HEK293 (cell line): ENCODE data around the gene GTF2A1.

Experiments
- CTCF ChIA-PET: fragments of 350-600 bp; formaldehyde crosslinking; extraction: SDS; loops from one replicate; lab custom pipeline; 2021; ENCODE audit warnings: antibody characterized with exemption; lab: Yijun Ruan, JAX
- POLR2A ChIA-PET: fragments of 300-600 bp; formaldehyde crosslinking; extraction: SDS; loops from one replicate; lab custom pipeline; 2020; ENCODE audit warnings: antibody characterized with exemption, inconsistent platforms; lab: Yijun Ruan, JAX
- H3K27ac ChIP-seq: fragments of 200-500 bp; sonication (Bioruptor generic); 2 replicates; pipeline ENCODE4 v1.5.1; 2014; ENCODE audit warnings: low read depth, low read length, control low read depth, inconsistent platforms; ENCODE audit errors: extremely low read depth
- H3K36me3 ChIP-seq, 2 experiments: fragments of 200-500 bp in 1 of 2; sonication (Bioruptor generic) in 1 of 2; 1 replicate in 1 of 2; 2 replicates in 1 of 2; pipeline ENCODE4 v1.5.1; 2014 to 2017; ENCODE audit warnings: inconsistent platforms in 2 of 2, low read length in 2 of 2; ENCODE audit not compliant: control insufficient read depth in 2 of 2, insufficient read depth in 1 of 2
- H3K4me1 ChIP-seq: fragments of 200-500 bp; sonication (Bioruptor generic); 2 replicates; pipeline ENCODE4 v1.5.1; 2014; ENCODE audit warnings: mild to moderate bottlenecking, low read length, inconsistent platforms; ENCODE audit not compliant: control insufficient read depth, insufficient read depth
- H3K4me3 ChIP-seq: 2 replicates; pipeline ENCODE4 v1.5.1; 2011; ENCODE audit warnings: low read depth, mild to moderate bottlenecking, control low read depth, low read length, moderate library complexity
- H3K9me3 ChIP-seq: fragments of 200-500 bp; sonication (Bioruptor generic); 2 replicates; pipeline ENCODE4 v1.5.1; 2014; ENCODE audit warnings: low read depth, low read length, inconsistent platforms; ENCODE audit not compliant: control insufficient read depth, insufficient read depth
- BCL11B ChIP-seq: fragments of 450-650 bp; formaldehyde crosslinking; IDR thresholded peaks from 2 replicates; pipeline ENCODE4 v1.5.1; 2016; ENCODE audit warnings: low read depth, missing biosample characterization, missing genetic modification characterization
- GLI2 ChIP-seq: fragments of 450-650 bp; formaldehyde crosslinking; IDR thresholded peaks from 2 replicates; pipeline ENCODE4; 2017; ENCODE audit warnings: missing biosample characterization, missing genetic modification characterization, low read depth, borderline replicate concordance
- GLIS1 ChIP-seq: fragments of 450-650 bp; formaldehyde crosslinking; IDR thresholded peaks from 2 replicates; pipeline ENCODE4 v1.5.1; 2016; ENCODE audit warnings: missing biosample characterization, missing genetic modification characterization
- OSR2 ChIP-seq: fragments of 450-650 bp; formaldehyde crosslinking; IDR thresholded peaks from 2 replicates; pipeline ENCODE4 v1.5.1; 2016; ENCODE audit warnings: missing biosample characterization, missing genetic modification characterization
- REPIN1 ChIP-seq: fragments of 450-650 bp; formaldehyde crosslinking; IDR thresholded peaks from 2 replicates; pipeline ENCODE4 v1.5.1; 2017; ENCODE audit warnings: missing biosample characterization, missing genetic modification characterization, low read depth
- ZFHX2 ChIP-seq: fragments of 450-650 bp; formaldehyde crosslinking; conservative IDR thresholded peaks from 2 replicates; pipeline ENCODE4 v1.5.1; 2016; ENCODE audit warnings: missing biosample characterization, missing genetic modification characterization
- ZFP37 ChIP-seq: fragments of 450-650 bp; formaldehyde crosslinking; IDR thresholded peaks from 2 replicates; pipeline ENCODE4 v1.5.1; 2016; ENCODE audit warnings: missing biosample characterization, missing genetic modification characterization
- ZNF121 ChIP-seq: fragments of 450-650 bp; formaldehyde crosslinking; IDR thresholded peaks from 2 replicates; pipeline ENCODE4 v1.5.1; 2016; ENCODE audit warnings: missing biosample characterization, missing genetic modification characterization
- ZNF16 ChIP-seq: fragments of 450-650 bp; formaldehyde crosslinking; IDR thresholded peaks from 2 replicates; pipeline ENCODE4 v1.5.1; 2016; ENCODE audit warnings: low read depth, missing biosample characterization, missing genetic modification characterization
- ZNF221 ChIP-seq: fragments of 450-650 bp; formaldehyde crosslinking; IDR thresholded peaks from 2 replicates; pipeline ENCODE4 v1.5.1; 2017; ENCODE audit warnings: missing biosample characterization, missing genetic modification characterization, borderline replicate concordance
- ZNF23 ChIP-seq: fragments of 450-650 bp; formaldehyde crosslinking; IDR thresholded peaks from 2 replicates; pipeline ENCODE4 v1.5.1; 2016; ENCODE audit warnings: missing biosample characterization, missing genetic modification characterization, borderline replicate concordance
- ZNF24 ChIP-seq: fragments of 450-650 bp; formaldehyde crosslinking; IDR thresholded peaks from 2 replicates; pipeline ENCODE4 v1.5.1; 2016; ENCODE audit warnings: missing biosample characterization, missing genetic modification characterization
- ZNF366 ChIP-seq: fragments of 450-650 bp; formaldehyde crosslinking; conservative IDR thresholded peaks from 2 replicates; pipeline ENCODE4 v1.5.1; 2016; ENCODE audit warnings: missing biosample characterization, missing genetic modification characterization
- ZNF433 ChIP-seq: fragments of 450-650 bp; formaldehyde crosslinking; IDR thresholded peaks from 2 replicates; pipeline ENCODE4 v1.5.1; 2016; ENCODE audit warnings: missing biosample characterization, missing genetic modification characterization, low read depth
- ZNF501 ChIP-seq: fragments of 450-650 bp; formaldehyde crosslinking; IDR thresholded peaks from 2 replicates; pipeline ENCODE4 v1.5.1; 2016; ENCODE audit warnings: missing biosample characterization, missing genetic modification characterization
- ZNF623 ChIP-seq: fragments of 450-650 bp; formaldehyde crosslinking; IDR thresholded peaks from 2 replicates; pipeline ENCODE4 v1.5.1; 2016; ENCODE audit warnings: missing biosample characterization, missing genetic modification characterization
- ZNF626 ChIP-seq: fragments of 450-650 bp; sonication (Bioruptor Pico); formaldehyde crosslinking; IDR thresholded peaks from 2 replicates; pipeline ENCODE4 v1.5.1; 2018; ENCODE audit warnings: missing biosample characterization, missing genetic modification characterization, inconsistent platforms
- ZNF658 ChIP-seq: fragments of 450-650 bp; formaldehyde crosslinking; IDR thresholded peaks from 2 replicates; pipeline ENCODE4; 2016; ENCODE audit warnings: missing biosample characterization, missing genetic modification characterization
- ZNF701 ChIP-seq: fragments of 450-650 bp; formaldehyde crosslinking; IDR thresholded peaks from 2 replicates; pipeline ENCODE4 v1.5.1; 2016; ENCODE audit warnings: missing biosample characterization, missing genetic modification characterization
- TF ChIP-seq, protein P1 (sequence below): fragments of 450-650 bp; formaldehyde crosslinking; IDR thresholded peaks from 2 replicates; pipeline ENCODE4 v1.5.1; 2017; ENCODE audit warnings: missing biosample characterization, missing genetic modification characterization
- TF ChIP-seq, protein P2 (sequence below): fragments of 450-650 bp; formaldehyde crosslinking; IDR thresholded peaks from 2 replicates; pipeline ENCODE4 v1.5.1; 2016; ENCODE audit warnings: missing biosample characterization, missing genetic modification characterization, borderline replicate concordance
- TF ChIP-seq, protein P3 (sequence below): fragments of 450-650 bp; IDR thresholded peaks from 2 replicates; pipeline ENCODE4 v1.5.1; 2018; ENCODE audit warnings: missing biosample characterization, mild to moderate bottlenecking, missing genetic modification characterization
- TF ChIP-seq, protein P4 (sequence below): fragments of 450-650 bp; formaldehyde crosslinking; IDR thresholded peaks from 2 replicates; pipeline ENCODE4 v1.5.1; 2016; ENCODE audit warnings: missing biosample characterization, missing genetic modification characterization
- TF ChIP-seq, protein P5 (sequence below): fragments of 450-650 bp; formaldehyde crosslinking; IDR thresholded peaks from 2 replicates; pipeline ENCODE4 v1.5.1; 2016; ENCODE audit warnings: missing biosample characterization, missing genetic modification characterization

The GTF2A1 gene

DNA sequence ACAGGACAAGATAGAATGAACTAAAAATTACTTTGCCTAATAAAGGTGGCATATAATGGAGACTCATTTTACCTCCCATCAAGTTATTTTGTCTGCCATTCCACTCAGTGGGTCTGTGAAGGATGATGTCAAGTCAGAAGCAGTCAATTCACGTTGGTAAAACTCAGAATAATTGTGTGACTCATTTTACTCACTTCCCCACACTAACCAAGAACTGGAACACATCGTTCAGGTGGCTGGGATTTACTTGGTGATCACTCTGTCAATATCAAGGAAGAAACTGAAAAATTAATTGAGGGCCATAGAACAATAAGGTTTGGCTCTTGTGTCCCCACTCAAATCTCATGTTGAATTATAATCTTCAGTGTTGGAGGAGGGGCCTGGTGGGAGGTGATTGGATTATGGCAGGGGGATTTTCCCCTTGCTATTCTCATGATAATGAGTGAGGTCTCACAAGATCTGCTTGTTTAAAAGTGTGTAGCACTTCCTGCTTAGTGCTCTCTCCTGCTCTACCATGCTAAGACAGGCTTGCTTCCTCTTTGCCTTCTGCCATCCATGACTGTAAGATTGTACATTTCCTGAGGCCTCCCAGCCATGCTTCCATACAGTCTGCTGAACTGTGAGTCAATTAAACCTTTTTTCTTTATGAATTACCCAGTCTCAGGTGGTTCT lies 35.7 kb upstream of the GTF2A1 start:
- POLR2A ChIA-PET = no interaction called here
- H3K27ac ChIP-seq = no peak overlapping the region
- H3K4me1 ChIP-seq = no peaks in the 10 kb centered on the region
- H3K36me3 ChIP-seq = no peaks in the 10 kb centered on the region
- TF ChIP-seq ZNF24 (tag by site-specific recombination) = no peak
- TF ChIP-seq, protein P1, sequence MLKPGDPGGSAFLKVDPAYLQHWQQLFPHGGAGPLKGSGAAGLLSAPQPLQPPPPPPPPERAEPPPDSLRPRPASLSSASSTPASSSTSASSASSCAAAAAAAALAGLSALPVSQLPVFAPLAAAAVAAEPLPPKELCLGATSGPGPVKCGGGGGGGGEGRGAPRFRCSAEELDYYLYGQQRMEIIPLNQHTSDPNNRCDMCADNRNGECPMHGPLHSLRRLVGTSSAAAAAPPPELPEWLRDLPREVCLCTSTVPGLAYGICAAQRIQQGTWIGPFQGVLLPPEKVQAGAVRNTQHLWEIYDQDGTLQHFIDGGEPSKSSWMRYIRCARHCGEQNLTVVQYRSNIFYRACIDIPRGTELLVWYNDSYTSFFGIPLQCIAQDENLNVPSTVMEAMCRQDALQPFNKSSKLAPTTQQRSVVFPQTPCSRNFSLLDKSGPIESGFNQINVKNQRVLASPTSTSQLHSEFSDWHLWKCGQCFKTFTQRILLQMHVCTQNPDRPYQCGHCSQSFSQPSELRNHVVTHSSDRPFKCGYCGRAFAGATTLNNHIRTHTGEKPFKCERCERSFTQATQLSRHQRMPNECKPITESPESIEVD = no peak
- TF ChIP-seq, protein P2, sequence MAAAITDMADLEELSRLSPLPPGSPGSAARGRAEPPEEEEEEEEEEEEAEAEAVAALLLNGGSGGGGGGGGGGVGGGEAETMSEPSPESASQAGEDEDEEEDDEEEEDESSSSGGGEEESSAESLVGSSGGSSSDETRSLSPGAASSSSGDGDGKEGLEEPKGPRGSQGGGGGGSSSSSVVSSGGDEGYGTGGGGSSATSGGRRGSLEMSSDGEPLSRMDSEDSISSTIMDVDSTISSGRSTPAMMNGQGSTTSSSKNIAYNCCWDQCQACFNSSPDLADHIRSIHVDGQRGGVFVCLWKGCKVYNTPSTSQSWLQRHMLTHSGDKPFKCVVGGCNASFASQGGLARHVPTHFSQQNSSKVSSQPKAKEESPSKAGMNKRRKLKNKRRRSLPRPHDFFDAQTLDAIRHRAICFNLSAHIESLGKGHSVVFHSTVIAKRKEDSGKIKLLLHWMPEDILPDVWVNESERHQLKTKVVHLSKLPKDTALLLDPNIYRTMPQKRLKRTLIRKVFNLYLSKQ (tag by site-specific recombination) = no peak
- TF ChIP-seq GLI2 (tag by site-specific recombination) = no peak
- no peak for TF ChIP-seq ZFP37 (tag by site-specific recombination)
- no peak for TF ChIP-seq ZNF23 (tag by site-specific recombination)
- TF ChIP-seq ZNF501 = no peak
- no peak for TF ChIP-seq ZNF121 (tag by site-specific recombination)
- no peak for TF ChIP-seq ZNF366 (tag by site-specific recombination)
- TF ChIP-seq ZNF658 = no peak
- TF ChIP-seq REPIN1 (tag by site-specific recombination) = no peak
- no peak for TF ChIP-seq ZNF433 (tag by site-specific recombination)
- TF ChIP-seq, protein P3, sequence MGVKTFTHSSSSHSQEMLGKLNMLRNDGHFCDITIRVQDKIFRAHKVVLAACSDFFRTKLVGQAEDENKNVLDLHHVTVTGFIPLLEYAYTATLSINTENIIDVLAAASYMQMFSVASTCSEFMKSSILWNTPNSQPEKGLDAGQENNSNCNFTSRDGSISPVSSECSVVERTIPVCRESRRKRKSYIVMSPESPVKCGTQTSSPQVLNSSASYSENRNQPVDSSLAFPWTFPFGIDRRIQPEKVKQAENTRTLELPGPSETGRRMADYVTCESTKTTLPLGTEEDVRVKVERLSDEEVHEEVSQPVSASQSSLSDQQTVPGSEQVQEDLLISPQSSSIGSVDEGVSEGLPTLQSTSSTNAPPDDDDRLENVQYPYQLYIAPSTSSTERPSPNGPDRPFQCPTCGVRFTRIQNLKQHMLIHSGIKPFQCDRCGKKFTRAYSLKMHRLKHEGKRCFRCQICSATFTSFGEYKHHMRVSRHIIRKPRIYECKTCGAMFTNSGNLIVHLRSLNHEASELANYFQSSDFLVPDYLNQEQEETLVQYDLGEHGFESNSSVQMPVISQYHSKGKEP (tag by site-specific recombination) = no peak
- no peak for TF ChIP-seq OSR2
- no peak for TF ChIP-seq GLIS1 (tag by site-specific recombination)
- H3K9me3 ChIP-seq = no peaks in the 10 kb centered on the region
- no peak overlapping the region for H3K4me3 ChIP-seq
- CTCF ChIA-PET = no interaction called here

DNA sequence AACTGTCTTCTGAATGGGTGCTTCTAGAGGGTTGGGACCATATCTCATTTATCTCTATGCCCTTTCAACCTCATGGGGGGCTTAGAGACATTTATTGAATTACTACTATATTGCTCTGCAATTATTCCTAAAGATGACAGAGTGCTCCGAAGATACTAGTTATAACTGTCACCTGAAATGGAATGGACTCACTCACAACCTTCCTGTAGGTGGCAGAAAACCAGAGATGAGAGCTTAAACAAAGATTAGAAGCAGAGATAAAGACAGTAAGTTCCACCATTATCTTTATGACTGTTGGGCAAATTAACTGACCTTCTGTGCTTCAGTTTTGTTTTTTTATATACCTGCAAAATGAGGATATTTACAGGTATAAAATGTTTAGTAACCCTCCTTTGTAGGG lies 31.5 kb upstream of the GTF2A1 start:
- ChIA-PET POLR2A (interaction anchor here (1.0 kb wide), 1 partner anchor 72 kb away, joined by 3 read pairs; no protein-coding TSS in a partner anchor), CTCF (interaction anchor here (1.0 to 2.5 kb wide), 3 partner anchors 8 to 22 kb away, joined by 3 to 8 read pairs (median 4); no protein-coding TSS in a partner anchor)
- no peaks in the 10 kb centered on the region for H3K36me3 ChIP-seq
- H3K9me3 ChIP-seq = no peaks in the 10 kb centered on the region
- H3K4me3 ChIP-seq = no peak overlapping the region
- H3K27ac ChIP-seq = no peak overlapping the region
- TF ChIP-seq, protein P4, sequence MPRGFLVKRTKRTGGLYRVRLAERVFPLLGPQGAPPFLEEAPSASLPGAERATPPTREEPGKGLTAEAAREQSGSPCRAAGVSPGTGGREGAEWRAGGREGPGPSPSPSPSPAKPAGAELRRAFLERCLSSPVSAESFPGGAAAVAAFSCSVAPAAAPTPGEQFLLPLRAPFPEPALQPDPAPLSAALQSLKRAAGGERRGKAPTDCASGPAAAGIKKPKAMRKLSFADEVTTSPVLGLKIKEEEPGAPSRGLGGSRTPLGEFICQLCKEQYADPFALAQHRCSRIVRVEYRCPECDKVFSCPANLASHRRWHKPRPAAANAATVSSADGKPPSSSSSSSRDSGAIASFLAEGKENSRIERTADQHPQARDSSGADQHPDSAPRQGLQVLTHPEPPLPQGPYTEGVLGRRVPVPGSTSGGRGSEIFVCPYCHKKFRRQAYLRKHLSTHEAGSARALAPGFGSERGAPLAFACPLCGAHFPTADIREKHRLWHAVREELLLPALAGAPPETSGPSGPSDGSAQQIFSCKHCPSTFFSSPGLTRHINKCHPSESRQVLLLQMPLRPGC = no peak
- TF ChIP-seq ZFHX2 (no peak), ZNF221 (tag by site-specific recombination) (no peak), ZNF623 (tag by site-specific recombination) (no peak), BCL11B (no peak), ZNF626 (tag by site-specific recombination) (no peak), ZNF16 (tag by site-specific recombination) (no peak), ZNF701 (tag by site-specific recombination) (no peak)
- TF ChIP-seq, protein P5, sequence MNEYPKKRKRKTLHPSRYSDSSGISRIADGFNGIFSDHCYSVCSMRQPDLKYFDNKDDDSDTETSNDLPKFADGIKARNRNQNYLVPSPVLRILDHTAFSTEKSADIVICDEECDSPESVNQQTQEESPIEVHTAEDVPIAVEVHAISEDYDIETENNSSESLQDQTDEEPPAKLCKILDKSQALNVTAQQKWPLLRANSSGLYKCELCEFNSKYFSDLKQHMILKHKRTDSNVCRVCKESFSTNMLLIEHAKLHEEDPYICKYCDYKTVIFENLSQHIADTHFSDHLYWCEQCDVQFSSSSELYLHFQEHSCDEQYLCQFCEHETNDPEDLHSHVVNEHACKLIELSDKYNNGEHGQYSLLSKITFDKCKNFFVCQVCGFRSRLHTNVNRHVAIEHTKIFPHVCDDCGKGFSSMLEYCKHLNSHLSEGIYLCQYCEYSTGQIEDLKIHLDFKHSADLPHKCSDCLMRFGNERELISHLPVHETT = no peak
- no peaks in the 10 kb centered on the region for H3K4me1 ChIP-seq
